Measurements from ENCODE around the gene NFASC. TPM values are rescaled to one million over a fixed set of nuclear protein-coding genes. Genes with fewer than 3 reads are reported as not detected.

NFASC gene
- total and polyA plus RNA-seq, 8 donors = 1.1 to 54.2 (median 13.3) TPM

DNA sequence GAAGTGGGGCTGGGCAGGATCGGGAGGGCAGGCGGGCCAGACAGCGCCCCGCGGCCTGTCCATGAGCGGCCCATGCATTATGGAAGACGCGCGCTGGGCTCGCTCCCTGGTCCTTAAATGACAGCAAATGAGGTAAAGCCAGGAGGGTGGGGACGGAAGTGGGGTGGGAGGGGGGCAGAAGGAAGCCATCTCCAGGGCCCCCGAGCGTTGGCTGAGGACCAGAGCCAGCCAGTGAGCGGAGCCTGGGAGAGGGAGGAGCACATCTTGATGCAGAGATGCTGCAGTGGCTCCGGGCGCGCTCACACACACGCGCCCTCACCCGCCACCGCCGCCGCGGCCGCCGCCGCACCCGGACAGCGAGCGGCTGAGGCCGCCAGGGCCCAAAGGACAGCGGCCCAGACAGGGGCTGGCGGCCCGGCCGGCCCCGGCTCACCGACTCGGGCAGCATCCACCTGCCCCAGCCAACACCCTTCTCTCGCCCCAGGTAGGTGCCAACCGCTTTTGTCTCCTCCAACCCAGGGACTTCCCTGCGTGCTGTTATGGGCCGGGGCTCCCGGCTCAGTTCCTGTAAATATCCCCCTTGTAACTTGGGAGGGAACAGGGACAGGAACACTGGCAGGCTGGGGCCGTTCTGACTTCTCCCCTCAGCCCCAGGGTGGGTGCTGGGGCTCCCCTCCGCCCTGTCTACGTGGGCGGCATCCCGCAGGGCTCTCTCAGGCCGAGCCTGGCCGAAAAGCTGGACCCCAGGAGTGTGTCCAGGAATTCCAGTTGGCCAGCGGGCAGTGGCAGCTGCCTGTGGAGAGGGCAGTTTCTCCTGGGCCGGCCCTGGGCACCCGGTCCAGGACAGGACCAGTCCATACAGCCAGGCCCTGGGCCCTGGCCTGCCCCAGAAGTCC lies 172.5 kb downstream of the NFASC start, which contains the start of gene CNTN2:
Gene CNTN2, plus strand, starts transcription at position 302 of the 896 bp plus-strand sequence. CDS start 9,974 bp downstream, outside the sequence.
- no peak for TF ChIP-seq POLR2AphosphoS5 (IDR thresholded peaks at IDR 0.05)
- TF ChIP-seq EP300 (IDR thresholded peaks at IDR 0.05) = no peak
- TF ChIP-seq POLR2A (IDR thresholded peaks at IDR 0.05) = no peak
- TF ChIP-seq, protein P1, sequence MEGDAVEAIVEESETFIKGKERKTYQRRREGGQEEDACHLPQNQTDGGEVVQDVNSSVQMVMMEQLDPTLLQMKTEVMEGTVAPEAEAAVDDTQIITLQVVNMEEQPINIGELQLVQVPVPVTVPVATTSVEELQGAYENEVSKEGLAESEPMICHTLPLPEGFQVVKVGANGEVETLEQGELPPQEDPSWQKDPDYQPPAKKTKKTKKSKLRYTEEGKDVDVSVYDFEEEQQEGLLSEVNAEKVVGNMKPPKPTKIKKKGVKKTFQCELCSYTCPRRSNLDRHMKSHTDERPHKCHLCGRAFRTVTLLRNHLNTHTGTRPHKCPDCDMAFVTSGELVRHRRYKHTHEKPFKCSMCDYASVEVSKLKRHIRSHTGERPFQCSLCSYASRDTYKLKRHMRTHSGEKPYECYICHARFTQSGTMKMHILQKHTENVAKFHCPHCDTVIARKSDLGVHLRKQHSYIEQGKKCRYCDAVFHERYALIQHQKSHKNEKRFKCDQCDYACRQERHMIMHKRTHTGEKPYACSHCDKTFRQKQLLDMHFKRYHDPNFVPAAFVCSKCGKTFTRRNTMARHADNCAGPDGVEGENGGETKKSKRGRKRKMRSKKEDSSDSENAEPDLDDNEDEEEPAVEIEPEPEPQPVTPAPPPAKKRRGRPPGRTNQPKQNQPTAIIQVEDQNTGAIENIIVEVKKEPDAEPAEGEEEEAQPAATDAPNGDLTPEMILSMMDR (IDR thresholded peaks at IDR 0.05) = no peak
- H3K9me3 ChIP-seq = no peaks in the 10 kb centered on the region
- H3K4me3 ChIP-seq = peak within 1 kb of the TSS in 2 of 4 donors; percentile 9 to 18
- intact Hi-C loops (cut with DNase I; ENCODE audit: low total_unique reads) = no loop called here
- peaks cover 12 to 86% (median 59%) of the 10 kb centered on the region in 3 donors for H3K27me3 ChIP-seq
- no peaks in the 10 kb centered on the region for H3K36me3 ChIP-seq
- peak in 1 of 2 donors; percentile 53 for DNase-seq
- H3K4me1 ChIP-seq = peaks cover 0 to 13% (median 5%) of the 10 kb centered on the region in 4 donors
- WGBS, 5 donors = 10 to 26% (median 13%) methylated on average over 22 to 53 of the region's 53 CpGs
- H3K27ac ChIP-seq = no peak within 1 kb of the TSS

DNA sequence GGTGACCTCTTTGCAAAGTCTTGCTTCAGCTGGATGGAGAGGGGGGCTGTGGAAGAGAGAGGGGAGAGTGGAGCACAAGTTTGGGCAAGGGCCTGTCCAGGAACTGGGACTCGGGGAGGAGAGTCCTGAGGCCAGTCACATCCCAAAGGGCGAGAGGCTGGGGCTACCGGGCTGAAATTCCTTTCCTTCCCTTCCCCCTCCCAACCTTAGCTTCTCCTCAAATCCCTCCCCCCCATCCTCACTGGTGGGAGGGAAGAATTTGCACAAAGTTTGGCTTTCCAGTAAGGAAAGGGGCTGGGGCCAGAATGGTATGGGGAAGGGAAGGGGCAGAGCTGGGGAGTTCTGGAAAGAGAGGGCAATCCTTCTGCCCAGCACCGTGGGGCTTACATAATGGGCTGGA lies 173.2 kb downstream of the NFASC start:
- Histone ChIP-seq H3K4me1 (peaks cover 0 to 13% (median 5%) of the 10 kb centered on the region in 4 donors), H3K27ac (no peak overlapping the region), H3K36me3 (no peaks in the 10 kb centered on the region), H3K9me3 (no peaks in the 10 kb centered on the region), H3K27me3 (peaks cover 12 to 92% (median 59%) of the 10 kb centered on the region in 3 donors), H3K4me3 (no peak overlapping the region)
- intact Hi-C loops (cut with DNase I; ENCODE audit: low total_unique reads) = no loop called here
- TF ChIP-seq POLR2A (IDR thresholded peaks at IDR 0.05) = no peak
- TF ChIP-seq, protein P1 (IDR thresholded peaks at IDR 0.05) = no peak
- no peak for TF ChIP-seq EP300 (IDR thresholded peaks at IDR 0.05)
- no peak for TF ChIP-seq POLR2AphosphoS5 (IDR thresholded peaks at IDR 0.05)
- 18 to 37% (median 28%) methylated on average over 4 of the region's 4 CpGs for WGBS, 5 donors
- DNase-seq = no peak

DNA sequence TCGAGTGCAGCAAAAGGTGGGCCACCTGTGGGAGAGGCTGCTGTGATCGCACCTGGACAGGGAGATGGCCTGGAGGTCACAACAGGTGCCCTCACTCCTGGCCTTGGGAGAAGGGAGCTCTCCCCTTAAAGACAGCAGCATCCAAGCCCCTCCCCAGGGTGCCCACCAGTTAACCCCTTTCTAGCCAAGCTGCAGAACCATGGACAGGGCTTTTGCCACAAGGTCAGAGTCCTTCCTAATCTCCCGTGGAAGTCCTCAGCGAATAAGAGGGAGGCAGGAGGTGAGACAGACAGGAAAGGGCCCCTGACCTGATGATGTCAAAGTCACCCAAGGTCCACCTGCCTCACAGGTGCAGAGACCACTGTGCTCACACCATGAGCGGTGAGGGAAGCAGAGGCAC lies 174.1 kb downstream of the NFASC start:
- TF ChIP-seq, protein P1 (IDR thresholded peaks at IDR 0.05) = no peak
- TF ChIP-seq POLR2AphosphoS5 (IDR thresholded peaks at IDR 0.05) (no peak), POLR2A (IDR thresholded peaks at IDR 0.05) (no peak), EP300 (IDR thresholded peaks at IDR 0.05) (no peak)
- peaks cover 12 to 95% (median 59%) of the 10 kb centered on the region in 3 donors for H3K27me3 ChIP-seq

DNA sequence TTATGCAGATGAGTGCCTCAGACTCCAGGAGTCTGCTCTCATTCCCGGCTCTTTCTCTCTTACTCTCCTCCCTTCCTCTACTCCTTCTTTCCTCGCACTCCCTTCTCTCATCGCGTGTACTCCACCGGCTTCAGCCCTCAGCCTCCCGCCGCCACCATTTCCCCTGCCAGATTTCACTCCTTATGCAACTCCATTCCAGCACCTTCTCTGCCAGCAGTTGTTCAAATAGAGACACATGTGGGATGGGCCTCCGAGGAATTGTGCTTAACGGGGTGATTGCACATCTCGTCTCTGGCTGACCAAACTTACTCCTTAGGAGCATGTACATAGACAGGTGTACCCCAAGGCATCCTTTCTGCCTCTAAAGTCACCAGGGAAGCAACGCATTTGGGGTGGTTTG lies 174.5 kb downstream of the NFASC start:
- H3K4me3 ChIP-seq = no peak overlapping the region
- intact Hi-C loops (cut with DNase I; ENCODE audit: low total_unique reads) = no loop called here
- no peaks in the 10 kb centered on the region for H3K9me3 ChIP-seq
- H3K4me1 ChIP-seq = peaks cover 0 to 13% (median 5%) of the 10 kb centered on the region in 4 donors
- WGBS, 5 donors = 23 to 39% (median 32%) methylated on average over 11 of the region's 11 CpGs
- peaks cover 12 to 92% (median 59%) of the 10 kb centered on the region in 3 donors for H3K27me3 ChIP-seq
- TF ChIP-seq, protein P1 (IDR thresholded peaks at IDR 0.05) = no peak
- no peak for TF ChIP-seq EP300 (IDR thresholded peaks at IDR 0.05)
- no peak for TF ChIP-seq POLR2AphosphoS5 (IDR thresholded peaks at IDR 0.05)
- no peak for TF ChIP-seq POLR2A (IDR thresholded peaks at IDR 0.05)
- DNase-seq = no peak
- no peak overlapping the region for H3K27ac ChIP-seq
- H3K36me3 ChIP-seq = no peaks in the 10 kb centered on the region

More for the DNA sequence above, 174.1 kb downstream of the NFASC start:
- Histone ChIP-seq H3K9me3 (no peaks in the 10 kb centered on the region), H3K4me1 (peaks cover 0 to 13% (median 5%) of the 10 kb centered on the region in 4 donors), H3K27ac (no peak overlapping the region), H3K36me3 (no peaks in the 10 kb centered on the region), H3K4me3 (no peak overlapping the region)
- no peak for DNase-seq
- WGBS, 5 donors = 14 to 24% (median 22%) methylated on average over 3 to 5 of the region's 5 CpGs
- intact Hi-C loops (cut with DNase I; ENCODE audit: low total_unique reads) = no loop called here
